Small intestine (tissue), 7 donors: ENCODE results near the gene UBE2K. TPM values are rescaled to one million over a fixed set of nuclear protein-coding genes. Genes with fewer than 3 reads are reported as not detected.
"Not testable (repeated sequence)": the region's sequence is repeated elsewhere in the genome, so short reads cannot be mapped to it uniquely, and the experiment has no call there.

Experiments used
- DNase-seq, 2 donors: peaks; one replicate each; pipeline versions ENCODE4 v3.0.0 to v3.0.0-alpha.2; 2013
- FAIRE-seq: peaks from 2 replicates; lab custom pipeline; 2012; peaks lifted over from hg19 to GRCh38; lab: Jason Lieb, UNC
- H3K27ac ChIP-seq, 3 donors: one replicate each; pipeline ENCODE4 v1.5.1; 2013; ENCODE audit warnings: low read length in 2 of 3, mild to moderate bottlenecking in 2 of 3, control low read depth in 1 of 3, inconsistent platforms in 1 of 3, low read depth in 1 of 3, moderate library complexity in 1 of 3
- H3K27me3 ChIP-seq, 3 donors: one replicate each; pipeline ENCODE4 v1.6.1; 2013; ENCODE audit warnings: low read length in 3 of 3, inconsistent platforms in 1 of 3; ENCODE audit not compliant: control insufficient read depth in 3 of 3, insufficient read depth in 3 of 3
- H3K36me3 ChIP-seq, 3 donors: one replicate each; pipeline ENCODE4 v1.6.1; 2013; ENCODE audit warnings: low read length in 3 of 3, inconsistent platforms in 1 of 3, low read depth in 1 of 3, mild to moderate bottlenecking in 1 of 3, moderate library complexity in 1 of 3; ENCODE audit not compliant: control insufficient read depth in 3 of 3, insufficient read depth in 2 of 3
- H3K4me1 ChIP-seq, 3 donors: one replicate each; pipeline ENCODE4 v1.6.1; 2013; ENCODE audit warnings: low read length in 2 of 3, inconsistent platforms in 1 of 3, low read depth in 1 of 3, mild to moderate bottlenecking in 1 of 3, moderate library complexity in 1 of 3; ENCODE audit not compliant: control insufficient read depth in 3 of 3, insufficient read depth in 2 of 3
- H3K4me3 ChIP-seq, 3 donors: one replicate each; pipeline ENCODE4 v1.5.1; 2013; ENCODE audit warnings: low read length in 3 of 3, control low read depth in 1 of 3, inconsistent platforms in 1 of 3, low read depth in 1 of 3, mild to moderate bottlenecking in 1 of 3, moderate library complexity in 1 of 3
- H3K9me3 ChIP-seq, 2 donors: one replicate each; pipeline ENCODE4 v1.6.1; 2013; ENCODE audit warnings: low read depth in 1 of 2, low read length in 1 of 2; ENCODE audit not compliant: control insufficient read depth in 2 of 2, insufficient read depth in 1 of 2
- WGBS, 3 donors: extraction: QIAGEN DNeasy Blood & Tissue Kit; methylation state at CpG; one replicate each; pipeline ENCODE4 v1.1.7; 2013; 5-methylcytosine and 5-hydroxymethylcytosine counted together
- polyA plus RNA-seq, 4 donors: library from polyadenylated mRNA; stranded (reverse) in 3 of 4; unstranded in 1 of 4; fragments of 200-250 nt in 3 of 4; fragments of 120-200 nt in 1 of 4; gene quantifications; one replicate each; pipeline versions ENCODE4 v1.2.1 to v1.2.3, GENCODE V29; 2013
- donor health status: healthy with polysubstance abuse.
- donor health status: control.
- donor health status: control.
- donor health status: Bipolar disorder and iron deficiency.
- donor health status: healthy.

UBE2K gene
- polyA plus RNA-seq, 4 donors, result 33.5 to 53.0 (median 35.6) TPM

DNA sequence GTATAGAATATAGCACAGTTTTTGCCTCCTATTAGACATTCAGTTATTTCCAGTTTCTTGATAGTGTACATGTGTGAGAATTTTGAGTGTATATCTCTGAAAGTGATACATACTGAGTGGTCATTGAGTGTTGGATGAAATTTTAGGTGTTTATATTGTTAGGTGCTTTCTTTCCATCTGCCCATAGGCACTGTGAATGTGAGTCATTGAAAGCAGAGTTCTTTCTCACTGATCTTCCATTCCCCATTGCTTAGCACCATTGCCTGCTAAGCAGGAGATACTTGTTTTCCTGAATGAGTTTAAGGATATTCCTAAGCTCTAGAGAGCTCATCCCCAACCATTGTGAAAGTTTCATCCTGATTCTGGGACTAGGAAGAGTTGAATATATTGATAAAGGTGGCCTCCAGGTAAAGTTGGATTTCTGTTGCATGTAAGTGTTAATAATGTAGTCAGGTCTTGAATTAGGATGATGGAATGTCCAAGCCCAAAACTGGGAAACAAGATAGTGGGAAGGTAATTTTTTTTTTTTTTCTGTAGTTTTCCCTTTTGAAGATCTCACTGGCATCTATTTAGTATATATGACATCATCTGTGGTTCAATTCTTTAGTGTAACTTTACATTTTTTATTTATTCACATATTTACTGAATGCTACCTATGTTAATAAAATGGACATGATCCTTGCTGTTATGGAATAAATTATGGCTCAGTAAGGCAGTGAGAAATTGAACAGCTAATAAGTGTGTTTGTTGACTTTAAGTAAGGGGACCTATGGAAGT lies 22.1 kb downstream of the UBE2K start:
- Histone ChIP-seq H3K4me1 (peaks cover 0 to 4% (median 0%) of the 10 kb centered on the region in 3 donors), H3K4me3 (no peak overlapping the region), H3K9me3 (no peaks in the 10 kb centered on the region), H3K27ac (no peak overlapping the region), H3K36me3 (peaks cover 0 to 41% (median 0%) of the 10 kb centered on the region in 3 donors), H3K27me3 (no peaks in the 10 kb centered on the region)
- DNase-seq (no peak), FAIRE-seq (no peak)

DNA sequence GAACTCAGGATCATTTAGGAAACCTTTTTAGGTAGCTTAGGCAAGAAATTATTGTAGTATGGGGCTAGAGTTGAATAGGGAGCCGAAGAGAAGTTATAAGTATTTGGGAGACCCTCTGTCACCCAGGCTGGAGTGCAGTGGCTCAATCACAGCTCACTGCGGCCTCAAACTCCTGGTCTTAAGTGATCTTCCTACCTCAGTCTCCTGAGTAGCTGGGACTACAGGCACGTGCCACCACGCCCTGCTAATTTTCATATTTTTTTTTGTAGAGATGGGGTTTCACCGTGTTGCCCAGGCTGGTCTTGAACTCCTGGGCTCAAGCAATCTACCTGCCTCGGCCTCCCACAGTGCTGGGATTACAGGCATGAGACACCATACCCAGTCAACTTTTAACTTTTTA lies 23.3 kb downstream of the UBE2K start:
- not testable (repeated sequence) for H3K4me1 ChIP-seq, FAIRE-seq, DNase-seq, H3K9me3 ChIP-seq, H3K4me3 ChIP-seq, H3K27me3 ChIP-seq, H3K27ac ChIP-seq
- WGBS, 3 donors, result 76 to 82% (median 81%) methylated on average over 6 of the region's 6 CpGs
- H3K36me3 ChIP-seq, result peaks cover 0 to 36% (median 0%) of the 10 kb centered on the region in 3 donors

DNA sequence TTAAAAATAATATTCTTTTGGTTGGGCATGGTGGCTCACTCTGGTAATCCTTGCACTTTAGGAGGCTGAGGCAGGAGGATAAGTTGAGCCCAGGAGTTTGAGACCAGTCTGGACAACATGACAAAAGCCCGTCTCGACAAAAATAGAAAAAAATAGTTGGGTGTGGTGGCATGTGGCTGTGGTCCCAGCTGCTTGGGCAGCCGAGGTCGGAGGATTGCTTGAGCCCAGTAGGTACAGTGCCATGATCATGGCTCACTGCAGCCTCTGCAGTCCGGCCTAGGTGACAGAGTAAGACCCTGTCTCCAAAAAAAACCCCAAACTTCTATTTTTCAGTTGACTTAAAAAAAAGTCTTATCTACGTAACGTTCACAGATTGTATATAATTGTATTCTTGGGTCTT lies 23.9 kb downstream of the UBE2K start:
- H3K4me3 ChIP-seq, result no peak overlapping the region
- H3K27ac ChIP-seq, result no peak overlapping the region
- H3K36me3 ChIP-seq, result peaks cover 0 to 35% (median 0%) of the 10 kb centered on the region in 3 donors
- no peaks in the 10 kb centered on the region for H3K27me3 ChIP-seq
- H3K9me3 ChIP-seq, result no peaks in the 10 kb centered on the region
- DNase-seq (no peak), FAIRE-seq (no peak)
- 61 to 69% (median 66%) methylated on average over 7 of the region's 7 CpGs for WGBS, 3 donors
- H3K4me1 ChIP-seq, result peaks cover 0 to 6% (median 0%) of the 10 kb centered on the region in 3 donors

DNA sequence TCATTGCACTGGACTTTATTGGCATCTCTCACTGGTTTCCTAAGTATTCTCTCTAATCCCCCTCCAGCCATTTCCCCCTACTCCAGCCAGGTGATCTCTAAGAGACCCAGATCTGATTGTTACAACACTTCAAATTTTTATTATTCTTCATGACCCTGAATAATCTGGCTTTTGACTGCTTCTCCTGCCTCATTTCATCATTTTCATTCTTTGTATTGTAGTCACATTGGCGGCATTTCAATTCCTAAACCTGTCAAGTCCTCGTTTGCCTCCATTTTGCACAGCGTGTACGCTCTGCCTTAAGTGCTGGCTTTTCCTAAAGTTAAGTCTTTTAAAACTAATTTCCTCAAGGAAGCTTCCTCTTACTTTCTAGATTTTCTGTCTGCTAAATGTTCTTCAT lies 31.6 kb downstream of the UBE2K start:
- FAIRE-seq, result no peak
- DNase-seq, result no peak

DNA sequence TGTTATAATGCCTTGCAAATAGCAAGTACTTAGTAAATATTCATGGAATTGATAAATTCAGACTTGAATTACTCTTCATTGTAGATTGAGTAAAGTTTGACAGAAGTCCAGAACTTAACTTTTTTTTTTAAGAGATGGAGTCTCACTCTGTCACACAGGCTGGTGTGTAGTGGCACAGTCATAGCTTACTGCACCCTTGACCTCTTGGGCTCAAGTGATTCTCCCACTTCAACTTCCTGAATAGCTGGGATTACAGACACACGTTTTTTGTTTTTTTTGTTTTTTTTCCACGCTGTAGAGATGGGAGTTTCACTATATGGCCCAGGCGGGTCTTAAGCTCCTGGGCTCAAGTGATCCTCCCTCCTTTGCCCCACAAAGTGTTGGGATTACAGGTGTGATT lies 32.1 kb downstream of the UBE2K start:
- FAIRE-seq (no peak), DNase-seq (no peak)
- Histone ChIP-seq H3K4me3 (no peak overlapping the region), H3K9me3 (no peaks in the 10 kb centered on the region), H3K27ac (no peak overlapping the region), H3K36me3 (peaks cover 0 to 36% (median 2%) of the 10 kb centered on the region in 3 donors), H3K27me3 (no peaks in the 10 kb centered on the region), H3K4me1 (peaks cover 0 to 2% (median 0%) of the 10 kb centered on the region in 3 donors)
- WGBS, 3 donors, result 59 to 61% (median 60%) methylated on average over 3 of the region's 3 CpGs

More for the DNA sequence above, 31.6 kb downstream of the UBE2K start:
- Histone ChIP-seq H3K4me1 (peaks cover 0 to 2% (median 0%) of the 10 kb centered on the region in 3 donors), H3K27me3 (no peaks in the 10 kb centered on the region), H3K27ac (no peak overlapping the region), H3K36me3 (peaks cover 0 to 34% (median 2%) of the 10 kb centered on the region in 3 donors), H3K9me3 (no peaks in the 10 kb centered on the region), H3K4me3 (no peak overlapping the region)
- WGBS, 3 donors, result 79 to 91% (median 86%) methylated on average over 4 of the region's 4 CpGs

DNA sequence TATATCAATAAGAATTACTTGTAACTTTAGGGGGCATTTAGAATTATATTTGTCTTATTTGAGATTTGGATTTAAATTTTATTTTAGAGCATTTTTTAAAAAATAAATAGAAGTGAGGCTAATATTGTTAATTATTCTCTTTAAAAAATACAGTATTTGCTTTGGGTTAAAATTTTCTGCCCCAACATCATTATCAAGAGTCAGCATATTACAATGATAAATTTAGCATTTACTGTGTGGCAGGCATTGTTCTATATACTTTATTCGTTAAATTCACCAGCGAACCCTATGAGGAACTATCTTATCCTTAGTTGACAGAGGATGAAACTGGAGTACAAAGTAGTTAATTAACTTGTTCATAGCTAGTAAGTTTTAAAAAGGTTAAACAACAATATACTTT lies 34.0 kb downstream of the UBE2K start:
- no peaks in the 10 kb centered on the region for H3K9me3 ChIP-seq
- 94 to 99% (median 96%) methylated on average over 2 of the region's 2 CpGs for WGBS, 3 donors
- no peak overlapping the region for H3K4me3 ChIP-seq
- FAIRE-seq, result no peak
- no peaks in the 10 kb centered on the region for H3K27me3 ChIP-seq
- H3K36me3 ChIP-seq, result peaks cover 0 to 32% (median 2%) of the 10 kb centered on the region in 3 donors
- no peak overlapping the region for H3K27ac ChIP-seq
- DNase-seq, result no peak
- H3K4me1 ChIP-seq, result no peaks in the 10 kb centered on the region

DNA sequence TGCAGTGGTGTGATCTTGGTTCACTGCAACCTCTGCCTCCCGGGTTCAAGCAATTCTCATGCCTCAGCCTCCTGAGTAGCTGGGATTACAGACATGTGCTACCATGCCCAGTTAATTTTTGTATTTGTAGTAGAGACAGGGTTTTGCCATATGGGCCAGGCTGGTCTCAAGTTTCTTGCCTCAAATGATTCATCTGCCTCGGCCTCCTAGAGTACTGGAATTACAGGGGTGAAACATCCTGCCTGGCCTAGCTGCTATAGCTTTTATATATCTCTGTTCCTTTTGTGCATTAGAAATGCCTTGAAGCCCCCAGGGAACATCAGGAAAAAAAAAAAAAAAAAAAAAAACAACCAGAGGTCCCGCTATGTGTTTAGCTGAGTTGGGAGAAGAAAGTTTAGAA lies 34.8 kb downstream of the UBE2K start:
- Histone ChIP-seq H3K4me3 (no peak overlapping the region), H3K9me3 (no peaks in the 10 kb centered on the region), H3K36me3 (peaks cover 0 to 26% (median 2%) of the 10 kb centered on the region in 3 donors), H3K27ac (no peak overlapping the region), H3K4me1 (no peaks in the 10 kb centered on the region), H3K27me3 (no peaks in the 10 kb centered on the region)
- DNase-seq, result no peak
- FAIRE-seq, result no peak
- WGBS, 3 donors, result 87 to 98% (median 94%) methylated on average over 3 of the region's 3 CpGs

DNA sequence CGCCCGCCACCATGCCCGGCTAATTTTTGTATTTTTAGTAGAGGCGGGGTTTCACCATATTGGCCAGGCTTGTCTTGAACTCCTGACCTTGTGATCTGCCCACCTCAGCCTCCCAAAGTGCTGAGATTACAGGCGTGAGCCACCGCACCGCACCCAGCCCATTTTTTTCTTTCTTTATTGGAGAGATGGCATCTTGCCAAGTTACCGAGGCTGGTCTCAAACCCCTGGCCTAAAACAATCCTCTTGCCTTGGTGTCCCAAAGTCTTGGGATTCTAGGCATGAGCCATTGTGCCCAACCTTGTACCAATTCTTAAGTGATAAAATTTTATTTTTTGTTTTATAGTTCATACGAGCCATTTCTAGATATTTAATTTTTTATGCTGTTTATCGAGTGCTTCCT lies 41.7 kb downstream of the UBE2K start:
- 91 to 94% (median 93%) methylated on average over 10 of the region's 10 CpGs for WGBS, 3 donors
- not testable (repeated sequence) for H3K27me3 ChIP-seq, FAIRE-seq, H3K4me1 ChIP-seq, H3K27ac ChIP-seq, H3K4me3 ChIP-seq, H3K9me3 ChIP-seq, DNase-seq
- H3K36me3 ChIP-seq, result peaks cover 1 to 21% (median 3%) of the 10 kb centered on the region in 3 donors
